HG02973 (cell line): Measurements from ENCODE around the gene SLC25A13.

Source experiments
- ATAC-seq: cut with Tn5 transposase; IDR thresholded peaks from one replicate; pipeline ENCODE4 v1.9.1; 2021; ENCODE audit warnings: moderate library complexity; ENCODE audit not compliant: unreplicated experiment

Gene SLC25A13

DNA sequence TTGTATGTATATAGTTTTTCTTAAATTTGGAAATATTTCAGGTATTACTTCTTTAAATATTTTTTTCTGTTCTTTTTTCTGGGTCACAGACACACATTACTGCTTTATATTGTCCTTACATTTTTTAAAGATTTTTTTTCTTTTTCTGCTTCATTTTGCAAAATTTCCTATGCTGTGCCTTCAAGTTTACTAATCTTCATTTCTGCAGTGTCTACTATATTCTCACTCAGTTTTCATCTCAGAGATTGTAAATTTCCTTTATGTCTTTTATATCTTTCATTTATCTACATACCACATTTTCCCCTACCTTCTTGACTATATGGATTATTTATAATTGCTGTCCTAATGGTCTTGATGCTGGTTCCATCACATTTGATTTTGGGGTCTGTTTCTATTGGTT is 210.5 kb downstream of the SLC25A13 start:
- ATAC-seq: no peak

DNA sequence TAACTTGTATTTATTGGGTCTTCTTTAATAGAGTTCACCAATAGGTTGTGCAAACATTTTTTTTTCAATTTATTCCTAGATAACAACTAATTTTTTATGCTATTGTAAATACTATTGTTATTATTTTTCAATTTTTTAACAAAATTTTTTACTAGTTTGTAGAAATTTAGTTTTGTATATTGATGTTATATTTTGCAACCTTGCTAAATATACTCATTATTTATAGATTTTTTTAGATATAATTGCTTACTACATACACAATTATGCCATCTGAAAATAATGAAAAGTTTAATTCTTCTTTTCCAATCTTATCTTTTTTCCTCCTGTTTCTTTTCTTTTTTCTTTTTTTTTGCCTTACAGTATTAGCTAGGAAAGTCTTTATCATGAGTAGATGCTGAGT is 216.9 kb downstream of the SLC25A13 start:
- ATAC-seq: no peak

DNA sequence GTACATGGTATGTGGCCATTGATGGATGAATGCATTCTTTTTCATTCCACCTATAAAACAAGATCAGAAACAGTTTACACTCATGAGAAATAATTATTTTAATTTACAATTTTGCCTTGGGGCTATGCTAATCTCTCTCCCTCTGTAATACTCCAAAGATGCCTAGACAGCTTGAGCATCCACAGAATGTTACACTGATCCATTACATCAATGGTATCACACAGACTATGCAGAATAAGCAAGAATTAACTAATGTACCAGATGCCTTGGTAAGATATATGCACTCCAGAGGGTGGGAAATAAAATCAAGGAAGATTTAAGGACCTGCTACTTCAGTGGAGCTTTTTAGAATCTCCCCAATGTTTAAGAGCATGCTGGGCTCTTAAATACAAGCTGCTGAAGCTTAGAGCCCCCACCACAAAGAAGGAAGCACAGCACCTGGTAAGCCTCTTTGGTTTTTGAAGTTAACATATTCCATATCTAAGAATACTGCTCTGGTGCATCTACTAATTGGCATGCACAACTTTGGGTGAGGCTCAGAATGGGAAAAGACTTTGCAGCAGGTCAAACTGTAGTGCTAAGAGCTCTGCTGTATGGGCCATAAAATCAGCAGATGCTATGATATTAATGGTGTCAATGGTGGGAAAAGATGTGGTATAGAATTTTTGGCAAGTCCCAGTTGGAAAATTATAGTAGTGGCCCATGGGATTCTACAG is 219.6 kb downstream of the SLC25A13 start:
- no peak for ATAC-seq

DNA sequence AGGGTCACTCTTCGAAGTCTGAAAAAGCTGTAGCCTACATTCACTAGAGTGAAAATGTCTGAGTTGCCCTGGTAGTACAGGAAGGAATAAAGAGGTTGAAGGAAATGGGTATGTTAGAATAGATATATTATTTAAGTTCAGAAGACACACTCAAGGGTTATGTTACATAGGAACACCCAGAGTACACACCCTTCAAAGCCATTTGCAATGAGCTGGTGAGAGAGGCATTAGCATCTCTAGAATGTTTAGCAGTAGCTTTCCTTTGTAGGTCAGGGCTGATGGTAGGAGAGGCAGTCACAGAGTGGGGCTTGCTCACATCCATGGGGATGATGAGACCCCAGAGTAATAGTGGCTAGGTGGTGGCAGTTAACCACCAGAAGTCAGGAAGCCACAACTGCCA is 221.2 kb downstream of the SLC25A13 start:
- ATAC-seq: no peak

DNA sequence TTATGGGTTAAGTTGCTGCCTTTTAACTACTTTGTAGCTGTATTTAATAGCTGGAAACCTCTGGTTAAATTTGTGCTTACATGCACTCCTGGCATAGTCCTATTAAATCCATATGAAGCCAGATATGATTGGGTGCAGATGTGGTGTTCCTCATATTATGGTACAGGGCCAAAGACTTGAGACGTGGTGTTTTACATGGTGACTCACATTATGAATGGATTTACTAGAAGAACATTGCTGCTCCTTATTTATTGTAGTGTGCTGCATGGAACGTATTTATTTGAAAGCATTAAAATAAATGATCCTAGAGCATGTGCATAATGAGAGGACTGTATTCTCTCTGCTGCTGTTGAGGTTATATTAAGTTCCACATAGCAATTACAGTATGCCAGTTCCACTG is 224.1 kb downstream of the SLC25A13 start:
- ATAC-seq: no peak

DNA sequence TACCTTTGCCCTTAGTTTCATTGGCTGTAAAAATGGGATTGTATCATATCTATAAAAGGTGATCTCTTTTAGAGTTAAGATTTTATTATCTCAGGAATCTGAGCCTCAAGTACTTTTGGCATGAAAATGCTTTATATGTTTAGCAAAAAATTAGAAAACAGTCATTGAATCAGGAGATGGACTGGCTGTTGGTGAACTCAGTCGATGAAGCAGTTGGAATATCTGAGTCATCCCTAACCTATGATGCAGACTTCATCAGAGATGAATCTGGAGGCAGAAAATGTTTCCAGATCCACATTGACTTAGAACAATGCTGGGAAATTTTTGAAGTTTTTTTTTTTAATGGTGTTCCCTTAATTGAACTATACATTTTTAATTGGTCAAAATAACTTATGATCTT is 228.5 kb downstream of the SLC25A13 start:
- ATAC-seq: no peak

DNA sequence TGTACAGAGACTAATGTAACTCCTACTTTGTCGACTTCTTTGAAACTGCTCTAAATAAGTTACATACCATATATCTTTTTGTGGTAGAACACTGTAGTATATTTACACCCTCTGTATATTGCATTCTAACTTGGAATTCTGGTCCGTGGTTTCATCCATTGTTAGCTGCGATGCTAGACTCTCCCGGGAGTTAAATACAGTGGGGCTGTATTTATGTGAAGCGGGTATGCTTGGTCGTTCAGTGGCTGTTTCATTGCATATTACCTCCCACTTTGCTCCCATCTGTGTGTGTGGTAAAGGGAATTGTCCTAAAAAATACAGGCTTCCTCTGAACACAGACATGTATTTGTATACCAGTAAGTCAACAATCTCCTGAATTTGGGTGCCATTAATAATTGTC is 231.1 kb downstream of the SLC25A13 start:
- no peak for ATAC-seq

DNA sequence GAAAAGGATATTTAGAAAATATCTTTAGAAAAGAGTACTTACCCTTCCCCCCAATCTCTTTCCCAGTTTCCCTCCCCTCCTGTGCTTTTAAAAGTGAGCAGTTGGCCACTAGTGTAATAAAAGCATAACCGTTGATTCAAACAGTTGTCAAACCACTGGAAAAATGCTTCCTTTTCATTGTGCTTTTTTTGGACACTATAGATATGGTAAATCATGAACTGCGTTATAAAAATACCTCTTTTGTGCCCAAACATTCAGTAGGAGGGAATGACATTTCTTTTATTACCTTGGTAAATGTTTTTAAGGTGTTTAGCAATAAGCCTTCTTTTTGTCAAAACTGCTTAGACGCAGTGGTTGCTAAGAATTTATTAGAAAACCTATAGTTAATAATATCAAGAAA is 232.4 kb downstream of the SLC25A13 start:
- ATAC-seq: no peak

DNA sequence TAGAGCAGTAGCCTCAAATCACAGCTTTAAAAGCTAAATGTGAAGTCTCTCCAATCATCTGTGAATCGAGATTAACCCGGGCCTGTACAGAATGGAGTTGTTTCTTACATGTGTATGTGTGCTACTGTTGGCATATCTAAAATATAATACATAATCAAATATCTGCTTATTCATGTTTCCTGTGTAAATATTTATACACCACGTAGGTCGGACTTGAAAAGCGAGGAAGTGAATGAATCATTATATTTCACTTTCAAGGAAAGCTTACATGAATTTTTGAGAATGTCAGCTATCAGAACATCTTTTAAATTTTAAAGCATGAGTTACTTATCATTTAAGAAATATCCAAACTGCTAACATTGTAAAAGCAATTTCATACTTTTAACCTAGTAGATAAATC is 233.3 kb downstream of the SLC25A13 start:
- ATAC-seq: no peak

DNA sequence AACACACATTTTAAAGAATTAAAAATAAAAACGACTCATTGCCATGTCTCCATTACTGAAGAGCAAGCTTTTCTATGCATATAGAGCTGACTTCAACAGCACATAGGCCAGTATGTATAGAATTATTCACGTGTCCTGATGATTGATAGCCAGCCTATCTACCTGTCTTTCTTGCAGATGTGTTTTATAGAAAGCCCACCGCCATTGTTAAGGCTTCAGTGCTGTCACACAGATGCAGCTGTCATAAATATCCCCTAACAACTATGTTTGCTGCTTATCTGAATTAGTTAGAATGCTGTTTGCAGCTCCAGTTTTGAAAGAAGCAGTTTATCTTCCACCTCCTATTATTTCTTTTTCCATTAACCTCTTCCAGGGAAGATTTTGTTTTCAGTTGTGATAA is 235.9 kb downstream of the SLC25A13 start:
- ATAC-seq: no peak

DNA sequence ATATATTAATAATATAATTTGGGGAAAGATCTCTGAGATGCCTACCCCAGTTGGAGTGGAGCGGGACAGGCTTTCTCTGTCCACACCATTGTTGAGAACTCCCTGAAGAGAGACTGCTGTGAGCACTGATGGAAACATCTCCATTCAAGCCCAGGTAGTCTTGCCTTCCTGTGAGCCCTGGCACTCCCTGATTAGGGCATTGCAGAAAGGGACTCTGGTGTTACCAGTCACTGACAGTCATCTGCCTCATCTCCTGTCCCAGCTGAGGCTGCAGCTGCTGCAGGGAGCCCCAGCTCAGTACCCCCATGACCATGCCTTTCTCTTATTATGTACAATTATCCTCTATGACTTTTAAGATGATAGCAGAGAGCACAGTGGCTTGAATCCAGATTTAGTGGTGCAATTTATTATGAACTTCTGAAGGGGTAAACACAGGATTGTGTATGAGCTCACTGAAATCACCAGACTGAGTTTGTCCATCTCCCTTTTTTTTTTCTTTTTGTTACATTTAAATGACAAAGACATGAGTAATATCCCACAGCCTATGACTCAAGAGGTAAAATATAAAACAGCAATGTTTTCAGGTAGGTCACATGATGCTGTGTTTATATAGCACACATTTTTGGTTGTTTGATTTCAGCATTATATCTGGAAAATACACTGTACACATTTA is 236.9 kb downstream of the SLC25A13 start:
- no peak for ATAC-seq

DNA sequence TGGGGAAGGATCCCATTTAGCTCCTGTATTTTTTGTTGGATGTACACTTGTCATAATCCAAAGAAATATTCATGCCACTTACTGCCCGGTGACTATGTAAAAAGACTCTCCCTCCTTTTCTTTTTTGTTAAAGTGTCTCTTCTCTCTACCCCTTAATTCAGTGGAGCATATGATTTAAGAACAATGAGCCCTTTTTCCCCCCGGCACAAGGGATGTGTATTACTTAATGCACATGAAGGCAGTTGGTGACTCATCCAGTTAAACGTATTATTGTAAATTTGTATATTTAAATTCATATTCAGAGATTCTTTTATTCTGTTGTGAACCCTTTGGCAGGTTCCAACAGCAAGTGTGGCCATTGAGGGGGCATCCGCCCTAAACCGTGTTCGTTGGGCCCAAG is 241.9 kb downstream of the SLC25A13 start:
- ATAC-seq: no peak

DNA sequence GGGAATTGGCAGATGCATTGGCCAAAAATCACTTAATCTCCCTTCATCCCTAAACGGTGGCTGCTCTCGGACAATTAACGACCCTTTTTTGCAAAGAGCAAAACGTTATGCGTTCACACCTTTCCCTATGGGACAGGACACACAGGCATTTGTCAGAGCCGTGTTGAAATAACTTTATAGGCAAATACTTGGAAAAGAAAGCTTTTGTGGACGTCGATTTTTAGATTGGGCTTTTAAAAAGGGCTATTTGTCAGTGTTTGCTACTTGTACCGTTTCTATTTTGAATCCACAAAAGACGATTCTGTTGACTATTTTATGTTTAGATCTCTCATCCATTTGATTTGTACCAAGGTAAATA is 245.6 kb downstream of the SLC25A13 start:
- ATAC-seq: no peak

DNA sequence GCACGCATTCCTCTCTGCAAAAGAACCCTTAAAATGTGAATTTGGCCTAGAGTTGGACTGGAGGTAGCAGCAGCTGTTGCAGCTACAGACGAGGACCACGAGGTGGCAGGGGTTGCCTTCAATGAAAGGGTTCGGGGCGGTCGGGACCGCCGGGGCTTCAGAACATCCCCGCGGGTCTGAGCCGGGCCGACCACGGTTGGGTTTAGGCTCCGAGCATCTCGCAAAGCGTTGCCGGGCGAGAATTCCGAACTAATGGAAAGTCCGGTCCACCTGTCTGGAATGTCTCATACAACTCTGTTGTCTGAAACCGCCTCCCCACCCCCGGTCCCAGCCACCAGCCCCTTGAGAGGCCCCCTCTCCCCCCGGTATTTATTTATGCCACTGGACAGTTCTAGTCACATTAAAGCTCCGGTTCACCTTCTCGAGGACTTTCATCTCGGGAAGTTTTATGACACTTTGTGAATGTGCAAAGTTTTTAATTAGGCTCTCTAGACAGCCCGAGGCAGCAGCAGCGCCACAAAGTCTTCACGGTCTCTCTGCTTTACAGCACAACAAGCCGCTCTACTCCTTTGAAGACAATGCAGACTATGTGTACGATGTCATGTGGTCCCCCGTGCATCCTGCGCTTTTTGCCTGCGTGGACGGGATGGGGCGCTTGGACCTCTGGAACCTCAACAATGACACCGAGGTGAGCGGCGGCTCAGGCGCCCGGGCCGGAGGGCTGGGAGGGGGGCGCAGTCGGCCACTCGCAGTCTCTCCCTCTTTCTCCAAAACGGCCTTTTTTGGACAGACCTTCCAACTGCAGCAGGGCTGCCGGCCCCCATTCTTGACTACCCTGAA is 246.2 kb downstream of the SLC25A13 start:
- ATAC-seq: peak; percentile 78

DNA sequence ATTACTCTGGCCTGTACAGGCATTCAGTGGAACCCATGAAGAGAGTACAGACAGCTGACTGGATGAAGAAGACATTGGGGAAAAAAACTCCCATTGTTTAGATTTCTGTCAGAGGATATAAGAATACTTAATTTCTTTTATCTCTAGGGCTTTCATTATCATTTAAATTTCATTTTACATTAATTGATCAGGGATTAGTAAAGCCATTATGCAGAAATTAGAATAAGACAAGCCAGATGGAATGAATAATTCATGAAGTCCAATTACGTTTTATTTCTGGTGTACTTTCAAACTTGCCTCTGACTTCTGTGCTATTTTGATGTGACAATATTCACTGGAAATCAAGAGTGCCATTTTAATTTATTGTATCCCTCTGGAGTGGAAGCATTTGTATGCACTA is 247.0 kb downstream of the SLC25A13 start:
- no peak for ATAC-seq
